ENCODE measurements around the gene AAK1.

DNA sequence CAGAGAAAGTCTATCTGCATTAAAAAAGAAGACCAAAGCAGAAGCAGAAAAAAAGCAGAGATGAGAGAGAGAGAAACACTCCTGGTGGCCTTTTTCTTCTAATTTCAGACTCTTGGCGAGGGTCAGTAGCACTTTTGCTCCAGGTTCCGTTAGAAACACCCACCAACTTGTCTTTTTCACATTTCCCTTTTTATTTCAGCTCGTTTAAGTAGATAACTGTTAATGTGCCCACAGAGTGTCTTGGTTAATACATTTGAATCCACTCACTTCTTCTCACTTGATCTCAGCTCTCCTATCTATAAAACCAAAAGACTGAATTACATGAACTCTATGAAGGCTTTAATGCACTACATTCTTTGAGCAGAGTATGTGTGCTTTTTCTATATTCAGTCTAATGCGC is 63.1 kb downstream of the AAK1 start:
- TF ChIP-seq, protein P1, sequence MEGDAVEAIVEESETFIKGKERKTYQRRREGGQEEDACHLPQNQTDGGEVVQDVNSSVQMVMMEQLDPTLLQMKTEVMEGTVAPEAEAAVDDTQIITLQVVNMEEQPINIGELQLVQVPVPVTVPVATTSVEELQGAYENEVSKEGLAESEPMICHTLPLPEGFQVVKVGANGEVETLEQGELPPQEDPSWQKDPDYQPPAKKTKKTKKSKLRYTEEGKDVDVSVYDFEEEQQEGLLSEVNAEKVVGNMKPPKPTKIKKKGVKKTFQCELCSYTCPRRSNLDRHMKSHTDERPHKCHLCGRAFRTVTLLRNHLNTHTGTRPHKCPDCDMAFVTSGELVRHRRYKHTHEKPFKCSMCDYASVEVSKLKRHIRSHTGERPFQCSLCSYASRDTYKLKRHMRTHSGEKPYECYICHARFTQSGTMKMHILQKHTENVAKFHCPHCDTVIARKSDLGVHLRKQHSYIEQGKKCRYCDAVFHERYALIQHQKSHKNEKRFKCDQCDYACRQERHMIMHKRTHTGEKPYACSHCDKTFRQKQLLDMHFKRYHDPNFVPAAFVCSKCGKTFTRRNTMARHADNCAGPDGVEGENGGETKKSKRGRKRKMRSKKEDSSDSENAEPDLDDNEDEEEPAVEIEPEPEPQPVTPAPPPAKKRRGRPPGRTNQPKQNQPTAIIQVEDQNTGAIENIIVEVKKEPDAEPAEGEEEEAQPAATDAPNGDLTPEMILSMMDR (IDR thresholded peaks at IDR 0.05; ENCODE audit: low read depth, low read length, poor library complexity, severe bottlenecking) = no peak
- TF ChIP-seq EZH2phosphoT487 (IDR thresholded peaks at IDR 0.05; ENCODE audit: borderline replicate concordance, low read length) = no peak

Measured in DOHH2 (cell line).